Spleen (tissue), 11 donors: ENCODE results near the gene ZNF503. TPM values are rescaled to one million over a fixed set of nuclear protein-coding genes. Genes with fewer than 3 reads are reported as not detected.
A peak's percentile ranks its signal among the peaks of the same experiment; 100 is the strongest.

Source experiments
- DNase-seq: peaks from one replicate; pipeline ENCODE4 v3.0.0-alpha.2; 2020
- H3K27ac ChIP-seq, 8 donors: fragments of 200-600 bp; sonication (generic) in 7 of 8; 1 replicate in 4 of 8; 2 replicates in 4 of 8; pipeline versions ENCODE4 v1.5.0 to v1.8.0; 2016 to 2021; ENCODE audit warnings: inconsistent platforms in 4 of 8, mild to moderate bottlenecking in 4 of 8, moderate library complexity in 1 of 8
- H3K27me3 ChIP-seq, 7 donors: fragments of 200-600 bp; sonication (generic) in 6 of 7; replicated peaks in 1 of 7; 1 replicate in 4 of 7; 2 replicates in 3 of 7; pipeline versions ENCODE4 v1.5.0 to v1.8.0; 2016 to 2021; ENCODE audit warnings: inconsistent platforms in 3 of 7, mild to moderate bottlenecking in 1 of 7
- H3K36me3 ChIP-seq, 6 donors: fragments of 200-600 bp; sonication (generic) in 5 of 6; 1 replicate in 4 of 6; 2 replicates in 2 of 6; pipeline versions ENCODE4 v1.5.0 to v1.8.0; 2016 to 2021; ENCODE audit warnings: inconsistent platforms in 2 of 6
- H3K4me1 ChIP-seq, 6 donors: fragments of 200-600 bp; sonication (generic) in 5 of 6; 1 replicate in 3 of 6; 2 replicates in 3 of 6; pipeline versions ENCODE4 v1.5.0 to v1.8.0; 2016 to 2021; ENCODE audit warnings: inconsistent platforms in 3 of 6
- H3K4me3 ChIP-seq, 8 donors: fragments of 200-600 bp; sonication (generic) in 7 of 8; 1 replicate in 4 of 8; 2 replicates in 4 of 8; pipeline versions ENCODE4 v1.5.0 to v1.8.0; 2016 to 2021; ENCODE audit warnings: inconsistent platforms in 4 of 8, mild to moderate bottlenecking in 4 of 8, moderate library complexity in 2 of 8
- H3K9me3 ChIP-seq, 8 donors: fragments of 200-600 bp; sonication (generic) in 7 of 8; 1 replicate in 4 of 8; 2 replicates in 4 of 8; pipeline versions ENCODE4 v1.5.0 to v1.8.0; 2016 to 2021; ENCODE audit warnings: inconsistent platforms in 4 of 8
- POLR2A ChIP-seq, 3 donors: fragments of 450-650 bp; IDR thresholded peaks; one replicate each; pipeline ENCODE4 v1.5.1; 2017; ENCODE audit warnings: antibody characterized with exemption in 3 of 3, mild to moderate bottlenecking in 1 of 3
- POLR2AphosphoS5 ChIP-seq, 3 donors: sonication (generic); formaldehyde crosslinking; IDR thresholded peaks; one replicate each; pipeline ENCODE4 v1.5.1; 2017; ENCODE audit warnings: antibody characterized with exemption in 3 of 3
- WGBS, 5 donors: extraction: QIAGEN DNeasy Blood & Tissue Kit in 3 of 5; methylation state at CpG; one replicate each; pipeline versions ENCODE4 v1.1.5 to v1.1.7; 2013 to 2018; 5-methylcytosine and 5-hydroxymethylcytosine counted together
- intact Hi-C: fragments of 100-400 bp; cut with DNase I; formaldehyde crosslinking; loops from one replicate; pipeline ENCODE4 v1.15.0; 2023; ENCODE audit warnings: low total_unique reads
- polyA plus RNA-seq, 3 donors: library from polyadenylated mRNA; stranded (reverse); fragments of 200-250 nt; gene quantifications; one replicate each; pipeline ENCODE4 v1.2.1, GENCODE V29; 2013
- total RNA-seq, 7 donors: library from RNA; depleted of rRNA in 3 of 7; stranded (reverse); fragments of >200 nt in 3 of 7; fragmentation: NEBNext Ultra II Directional in 4 of 7; extraction: Animal tissue kit (Norgen Biotek cat#: 25700) in 4 of 7; gene quantifications; one replicate each; pipeline versions ENCODE4 v1.1.0 to v1.2.1, GENCODE V29; 2016 to 2021
- TF ChIP-seq, protein P1 (sequence below), 11 experiments: fragments of 200-600 bp in 7 of 11; fragments of 450-650 bp in 4 of 11; sonication (generic) in 4 of 11; IDR thresholded peaks in 8 of 11; conservative IDR thresholded peaks in 3 of 11; 1 replicate in 7 of 11; 2 replicates in 4 of 11; pipeline versions ENCODE4 v1.4.0 to v1.8.0; 2016 to 2021; ENCODE audit warnings: antibody characterized with exemption in 11 of 11, inconsistent platforms in 4 of 11, mild to moderate bottlenecking in 1 of 11
- donor health status: healthy with polysubstance abuse.
- donor health status: DM: no; HTN: no; CAD: no; lungs with moderate emphysema.
- donor health status: DM: no; HTN: no; CAD: no.
- donor health status: Bipolar disorder and iron deficiency.
- donor health status: healthy.
- donor health status: DM: no; HTN: no; CAD: no.
- donor health status: DM: yes; HTN: yes; CAD: no.

Gene ZNF503
- total and polyA plus RNA-seq, 10 donors: 3.2 to 25.6 (median 9.3) TPM

DNA sequence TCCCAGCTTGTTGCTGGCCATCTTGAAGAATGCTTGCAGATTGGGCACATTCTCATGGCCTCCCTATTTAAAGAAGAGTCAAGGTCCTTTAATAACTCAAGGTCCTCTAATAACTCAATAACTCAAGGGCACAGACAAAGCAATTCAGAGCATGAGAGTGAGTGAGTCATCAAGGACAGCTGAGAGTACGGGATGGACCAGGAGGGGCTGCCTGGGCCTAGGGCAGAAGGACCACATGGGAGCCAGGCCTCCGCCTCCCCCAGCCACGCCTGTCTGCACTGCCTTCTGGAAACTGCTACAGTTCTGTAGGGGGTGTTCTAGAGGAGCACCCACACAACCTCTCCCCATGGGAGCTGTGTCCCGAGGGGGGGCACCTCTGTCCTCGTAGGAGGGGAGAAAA is 48.9 kb downstream of the ZNF503 start:
- Histone ChIP-seq H3K27me3 (no peaks in the 10 kb centered on the region), H3K4me3 (no peak overlapping the region), H3K9me3 (peaks cover 0 to 12% (median 3%) of the 10 kb centered on the region in 8 donors), H3K4me1 (peaks cover 0 to 10% (median 7%) of the 10 kb centered on the region in 6 donors), H3K27ac (peak overlapping the region in 4 of 8 donors; percentile 3 to 40 (median 36)), H3K36me3 (no peaks in the 10 kb centered on the region)
- DNase-seq: no peak
- TF ChIP-seq, protein P1, sequence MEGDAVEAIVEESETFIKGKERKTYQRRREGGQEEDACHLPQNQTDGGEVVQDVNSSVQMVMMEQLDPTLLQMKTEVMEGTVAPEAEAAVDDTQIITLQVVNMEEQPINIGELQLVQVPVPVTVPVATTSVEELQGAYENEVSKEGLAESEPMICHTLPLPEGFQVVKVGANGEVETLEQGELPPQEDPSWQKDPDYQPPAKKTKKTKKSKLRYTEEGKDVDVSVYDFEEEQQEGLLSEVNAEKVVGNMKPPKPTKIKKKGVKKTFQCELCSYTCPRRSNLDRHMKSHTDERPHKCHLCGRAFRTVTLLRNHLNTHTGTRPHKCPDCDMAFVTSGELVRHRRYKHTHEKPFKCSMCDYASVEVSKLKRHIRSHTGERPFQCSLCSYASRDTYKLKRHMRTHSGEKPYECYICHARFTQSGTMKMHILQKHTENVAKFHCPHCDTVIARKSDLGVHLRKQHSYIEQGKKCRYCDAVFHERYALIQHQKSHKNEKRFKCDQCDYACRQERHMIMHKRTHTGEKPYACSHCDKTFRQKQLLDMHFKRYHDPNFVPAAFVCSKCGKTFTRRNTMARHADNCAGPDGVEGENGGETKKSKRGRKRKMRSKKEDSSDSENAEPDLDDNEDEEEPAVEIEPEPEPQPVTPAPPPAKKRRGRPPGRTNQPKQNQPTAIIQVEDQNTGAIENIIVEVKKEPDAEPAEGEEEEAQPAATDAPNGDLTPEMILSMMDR (IDR thresholded peaks at IDR 0.05 in 8 of 11, conservative IDR thresholded peaks at IDR 0.05 in 3 of 11): no peak
- no peak for TF ChIP-seq POLR2A (IDR thresholded peaks at IDR 0.05)
- intact Hi-C loops: no loop called here
- WGBS, 5 donors: 39 to 82% (median 69%) methylated on average over 5 of the region's 5 CpGs

DNA sequence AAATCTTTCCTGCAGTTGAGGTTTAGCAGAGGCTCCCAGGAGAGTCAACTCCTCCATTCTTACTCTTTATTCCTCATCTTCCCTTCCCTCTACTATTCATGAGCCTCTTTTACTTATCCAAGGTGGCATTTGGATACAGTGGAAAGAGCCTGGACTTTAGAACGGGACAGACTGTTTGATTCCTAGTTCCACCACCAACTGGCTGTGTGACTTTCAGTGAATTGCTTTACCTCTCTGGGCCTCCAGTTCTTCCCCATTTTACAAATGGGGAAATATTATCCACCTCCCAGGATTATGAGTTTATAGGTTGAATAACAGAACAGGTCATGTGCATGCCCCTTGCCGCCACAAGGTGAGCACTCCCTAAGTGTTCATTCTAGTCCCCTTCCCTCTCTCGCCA is 49.9 kb downstream of the ZNF503 start:
- H3K4me3 ChIP-seq: no peak overlapping the region
- intact Hi-C loops: no loop called here
- no peak for DNase-seq
- H3K9me3 ChIP-seq: peaks cover 0 to 12% (median 3%) of the 10 kb centered on the region in 8 donors
- 94 to 100% (median 97%) methylated on average over 3 of the region's 3 CpGs for WGBS, 5 donors
- TF ChIP-seq, protein P1 (IDR thresholded peaks at IDR 0.05 in 8 of 11, conservative IDR thresholded peaks at IDR 0.05 in 3 of 11): no peak
- TF ChIP-seq POLR2AphosphoS5 (IDR thresholded peaks at IDR 0.05): no peak
- TF ChIP-seq POLR2A (IDR thresholded peaks at IDR 0.05): no peak
- no peak overlapping the region for H3K27ac ChIP-seq
- no peaks in the 10 kb centered on the region for H3K27me3 ChIP-seq
- peaks cover 0 to 10% (median 7%) of the 10 kb centered on the region in 6 donors for H3K4me1 ChIP-seq
- no peaks in the 10 kb centered on the region for H3K36me3 ChIP-seq

DNA sequence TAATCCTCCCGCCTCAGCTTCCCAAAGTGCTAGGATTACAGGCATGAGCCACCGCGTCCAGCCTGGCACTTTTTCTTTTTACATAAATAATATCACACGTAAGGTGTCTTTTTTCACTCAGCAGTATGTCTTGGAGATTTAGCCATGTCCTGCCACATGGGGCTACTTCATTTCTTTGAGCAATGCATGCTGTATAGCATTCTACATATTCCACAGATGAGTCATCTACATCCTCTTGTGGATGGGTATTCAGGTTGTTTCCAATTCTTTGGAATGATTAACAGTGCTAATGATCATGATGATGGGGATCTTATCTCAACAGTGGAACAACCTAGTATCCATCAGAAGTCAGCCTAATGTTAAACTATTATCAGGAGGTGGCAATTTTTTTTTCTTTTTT is 50.8 kb downstream of the ZNF503 start:
- no peaks in the 10 kb centered on the region for H3K27me3 ChIP-seq
- 92 to 100% (median 98%) methylated on average over 4 of the region's 4 CpGs for WGBS, 5 donors
- H3K9me3 ChIP-seq: peaks cover 0 to 6% (median 2%) of the 10 kb centered on the region in 8 donors
- DNase-seq: no peak
- H3K4me1 ChIP-seq: peaks cover 0 to 10% (median 7%) of the 10 kb centered on the region in 6 donors
- H3K27ac ChIP-seq: no peak overlapping the region
- H3K36me3 ChIP-seq: no peaks in the 10 kb centered on the region
- H3K4me3 ChIP-seq: no peak overlapping the region
- intact Hi-C loops: no loop called here
- TF ChIP-seq, protein P1 (IDR thresholded peaks at IDR 0.05 in 8 of 11, conservative IDR thresholded peaks at IDR 0.05 in 3 of 11): no peak
- no peak for TF ChIP-seq POLR2AphosphoS5 (IDR thresholded peaks at IDR 0.05)
- TF ChIP-seq POLR2A (IDR thresholded peaks at IDR 0.05): no peak

Other genes starting within 250 kb of the ZNF503 start
- 100 to 1,000 TPM in 3 of 7 donors, 10 to 100 TPM in 4; 67.8 to 108 (median 94.4) TPM for gene VDAC2, start 191.0 kb downstream of the ZNF503 start, total RNA-seq
- gene VDAC2, start 191.0 kb downstream of the ZNF503 start, polyA plus RNA-seq: 10 to 100 TPM; 62.0 to 81.9 (median 78.7) TPM
- 10 to 100 TPM; 14.2 to 26.3 (median 18.0) TPM for gene COMTD1, start 165.8 kb downstream of the ZNF503 start, total RNA-seq
- 10 to 100 TPM; 32.9 to 57.4 (median 36.0) TPM for gene COMTD1, start 165.8 kb downstream of the ZNF503 start, polyA plus RNA-seq
- gene LRMDA, start 29.9 kb upstream of the ZNF503 start, total RNA-seq: 10 to 100 TPM; 24.0 to 46.6 (median 34.5) TPM
- gene LRMDA, start 29.9 kb upstream of the ZNF503 start, polyA plus RNA-seq: 10 to 100 TPM in 2 of 3 donors, 1 to 10 TPM in 1; 7.3 to 11.6 (median 10.4) TPM